Measurements from ENCODE around the gene TECPR1. TPM values are rescaled to one million over a fixed set of nuclear protein-coding genes. Genes with fewer than 3 reads are reported as not detected.

TECPR1 gene
- total and polyA plus RNA-seq, 3 donors from 2014 or later = 13.5 to 24.6 (median 18.5) TPM

DNA sequence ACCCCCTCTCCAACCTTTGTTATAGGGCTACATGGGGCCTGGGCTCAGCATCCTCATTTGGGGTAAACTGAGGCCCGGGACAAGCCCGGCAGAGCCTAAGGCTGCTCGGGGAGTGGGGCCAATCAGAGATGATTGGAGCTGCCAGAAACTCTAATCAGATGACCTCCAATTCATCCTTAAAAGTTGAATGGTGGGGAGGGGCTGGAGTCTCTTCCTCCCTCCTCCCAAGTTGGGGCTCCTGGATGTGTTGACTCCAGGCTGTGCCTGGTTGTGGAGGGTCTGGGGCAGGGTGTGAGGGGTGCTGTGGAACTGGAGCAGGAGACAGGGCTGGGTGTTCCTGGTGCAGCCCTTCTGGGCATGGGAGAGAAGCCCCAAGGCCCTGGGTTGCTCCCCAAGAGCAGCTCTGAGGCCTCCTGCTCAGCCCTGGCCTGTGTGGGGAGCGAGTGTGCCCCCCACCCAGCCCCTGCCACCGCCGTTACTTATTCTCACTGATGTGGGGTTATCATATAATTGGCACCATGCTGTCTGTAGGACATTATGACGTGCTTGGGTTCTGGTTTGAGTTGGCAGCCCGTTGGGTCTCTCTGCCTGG is 38.6 kb downstream of the TECPR1 start:
- 90 to 94% methylated on average over 3 to 8 of the region's 8 CpGs for WGBS, 2 donors
- TF ChIP-seq, protein P1, sequence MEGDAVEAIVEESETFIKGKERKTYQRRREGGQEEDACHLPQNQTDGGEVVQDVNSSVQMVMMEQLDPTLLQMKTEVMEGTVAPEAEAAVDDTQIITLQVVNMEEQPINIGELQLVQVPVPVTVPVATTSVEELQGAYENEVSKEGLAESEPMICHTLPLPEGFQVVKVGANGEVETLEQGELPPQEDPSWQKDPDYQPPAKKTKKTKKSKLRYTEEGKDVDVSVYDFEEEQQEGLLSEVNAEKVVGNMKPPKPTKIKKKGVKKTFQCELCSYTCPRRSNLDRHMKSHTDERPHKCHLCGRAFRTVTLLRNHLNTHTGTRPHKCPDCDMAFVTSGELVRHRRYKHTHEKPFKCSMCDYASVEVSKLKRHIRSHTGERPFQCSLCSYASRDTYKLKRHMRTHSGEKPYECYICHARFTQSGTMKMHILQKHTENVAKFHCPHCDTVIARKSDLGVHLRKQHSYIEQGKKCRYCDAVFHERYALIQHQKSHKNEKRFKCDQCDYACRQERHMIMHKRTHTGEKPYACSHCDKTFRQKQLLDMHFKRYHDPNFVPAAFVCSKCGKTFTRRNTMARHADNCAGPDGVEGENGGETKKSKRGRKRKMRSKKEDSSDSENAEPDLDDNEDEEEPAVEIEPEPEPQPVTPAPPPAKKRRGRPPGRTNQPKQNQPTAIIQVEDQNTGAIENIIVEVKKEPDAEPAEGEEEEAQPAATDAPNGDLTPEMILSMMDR (IDR thresholded peaks at IDR 0.05) = no peak
- no peak for TF ChIP-seq POLR2A (IDR thresholded peaks at IDR 0.05)
- no peaks in the 10 kb centered on the region for H3K4me1 ChIP-seq
- H3K36me3 ChIP-seq (ENCODE audit: low read depth, missing control alignments) = no peaks in the 10 kb centered on the region
- DNase-seq = no peak
- intact Hi-C loops (cut with DNase I; ENCODE audit: low total_unique reads) = no loop called here
- H3K27me3 ChIP-seq = no peaks in the 10 kb centered on the region
- no peak overlapping the region for H3K4me3 ChIP-seq
- no peaks in the 10 kb centered on the region for H3K9me3 ChIP-seq
- H3K27ac ChIP-seq = no peak overlapping the region

DNA sequence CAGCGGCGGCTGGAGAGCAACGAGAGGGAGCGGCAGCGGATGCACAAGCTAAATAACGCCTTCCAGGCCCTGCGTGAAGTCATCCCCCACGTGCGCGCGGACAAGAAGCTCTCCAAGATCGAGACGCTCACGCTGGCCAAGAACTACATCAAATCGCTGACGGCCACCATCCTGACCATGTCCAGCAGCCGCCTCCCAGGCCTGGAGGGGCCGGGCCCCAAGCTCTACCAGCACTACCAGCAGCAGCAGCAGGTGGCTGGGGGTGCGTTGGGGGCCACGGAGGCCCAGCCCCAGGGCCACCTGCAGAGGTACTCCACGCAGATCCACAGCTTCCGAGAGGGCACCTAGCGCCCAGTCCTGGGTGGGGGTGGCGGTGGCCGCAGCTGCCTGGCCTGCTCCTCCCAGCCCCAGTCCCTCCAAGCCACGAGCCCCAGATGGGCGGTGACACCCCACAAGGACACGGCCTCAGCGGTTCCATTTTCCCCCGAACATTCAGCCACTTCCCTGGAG is 39.4 kb downstream of the TECPR1 start:
- no peaks in the 10 kb centered on the region for H3K4me1 ChIP-seq
- no peak for DNase-seq
- TF ChIP-seq POLR2A (IDR thresholded peaks at IDR 0.05) = no peak
- TF ChIP-seq, protein P1 (IDR thresholded peaks at IDR 0.05) = no peak
- H3K27ac ChIP-seq = no peak overlapping the region
- 92 to 98% methylated on average over 10 to 30 of the region's 30 CpGs for WGBS, 2 donors
- H3K9me3 ChIP-seq = no peaks in the 10 kb centered on the region
- intact Hi-C loops (cut with DNase I; ENCODE audit: low total_unique reads) = no loop called here
- H3K36me3 ChIP-seq (ENCODE audit: low read depth, missing control alignments) = no peaks in the 10 kb centered on the region
- H3K4me3 ChIP-seq = no peak overlapping the region
- H3K27me3 ChIP-seq = no peaks in the 10 kb centered on the region

DNA sequence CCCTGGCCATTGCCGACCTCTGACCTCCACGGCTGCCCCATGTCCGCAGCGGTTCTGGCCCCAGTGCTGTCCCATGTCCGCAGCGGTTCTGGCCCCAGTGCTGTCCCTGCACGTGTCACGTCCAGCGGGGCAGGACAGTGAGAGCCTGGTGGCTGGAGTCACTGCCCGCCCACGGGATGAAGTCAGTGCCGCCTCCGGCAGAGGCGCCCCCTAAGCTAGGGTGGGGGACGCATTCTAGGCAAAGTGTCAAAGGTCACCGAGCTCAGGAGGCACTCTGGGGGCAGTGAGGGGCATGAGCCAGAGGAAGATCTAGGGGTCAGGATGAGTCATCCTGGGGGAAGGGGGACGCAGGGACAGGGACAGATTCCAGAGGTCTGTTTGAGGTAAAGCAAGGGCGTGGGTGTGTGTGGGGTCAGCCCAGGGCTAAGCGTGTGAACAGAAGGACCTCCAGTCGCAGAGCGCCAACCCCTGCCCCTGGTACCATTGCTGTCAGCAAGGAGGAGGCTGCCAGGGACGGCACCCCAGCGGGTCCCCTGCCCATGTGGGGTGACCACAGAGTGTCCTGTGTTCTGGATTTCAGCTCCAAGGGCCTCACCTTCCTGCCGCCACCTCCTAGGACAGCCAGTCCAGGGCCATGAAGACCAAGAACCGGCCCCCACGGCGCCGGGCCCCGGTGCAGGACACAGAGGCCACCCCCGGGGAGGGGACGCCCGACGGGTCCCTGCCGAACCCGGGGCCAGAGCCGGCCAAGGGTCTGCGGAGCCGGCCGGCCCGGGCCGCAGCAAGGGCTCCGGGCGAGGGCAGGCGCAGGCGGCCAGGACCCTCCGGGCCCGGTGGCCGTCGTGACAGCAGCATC is 40.1 kb downstream of the TECPR1 start:
- DNase-seq = no peak
- TF ChIP-seq POLR2A (IDR thresholded peaks at IDR 0.05) = no peak
- TF ChIP-seq, protein P1 (IDR thresholded peaks at IDR 0.05) = no peak
- intact Hi-C loops (cut with DNase I; ENCODE audit: low total_unique reads) = no loop called here
- H3K9me3 ChIP-seq = no peaks in the 10 kb centered on the region
- no peaks in the 10 kb centered on the region for H3K4me1 ChIP-seq
- 67 to 79% methylated on average over 16 to 49 of the region's 49 CpGs for WGBS, 2 donors
- H3K27me3 ChIP-seq = no peaks in the 10 kb centered on the region
- no peak overlapping the region for H3K27ac ChIP-seq
- H3K4me3 ChIP-seq = peak overlapping the region in 1 of 2 donors; percentile 31
- H3K36me3 ChIP-seq (ENCODE audit: low read depth, missing control alignments) = no peaks in the 10 kb centered on the region

DNA sequence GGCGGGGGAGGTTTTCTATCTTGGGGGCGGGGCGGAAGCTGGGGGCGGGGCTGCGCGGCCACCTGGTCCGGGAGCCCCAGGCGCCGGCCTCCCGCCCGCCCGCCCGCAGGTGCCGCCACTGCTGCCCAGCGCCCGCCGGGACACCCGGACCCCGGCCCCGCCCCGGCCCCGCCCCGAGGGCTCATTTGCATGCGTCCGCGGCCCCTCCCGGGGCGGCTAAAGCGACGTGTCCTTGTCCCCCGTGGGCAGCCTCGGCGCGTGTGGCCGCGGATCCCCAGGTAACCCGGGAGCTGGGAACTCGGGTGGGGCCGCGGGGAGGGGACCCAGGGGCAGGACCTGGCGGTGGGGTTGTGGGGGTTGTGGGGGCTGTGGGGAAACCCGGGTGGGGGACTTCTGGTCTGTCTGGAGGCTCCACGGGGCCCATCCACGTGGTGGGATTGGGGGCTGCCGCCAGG is 40.8 kb downstream of the TECPR1 start, which contains the start of gene BHLHA15:
Gene BHLHA15 (plus strand): TSS at position 219 of the 455 bp plus-strand sequence. CDS start 871 bp downstream, outside the sequence.
- TF ChIP-seq POLR2A (IDR thresholded peaks at IDR 0.05) = no peak
- TF ChIP-seq, protein P1 (IDR thresholded peaks at IDR 0.05) = no peak
- H3K9me3 ChIP-seq = no peaks in the 10 kb centered on the region
- H3K4me1 ChIP-seq = no peaks in the 10 kb centered on the region
- no peaks in the 10 kb centered on the region for H3K27me3 ChIP-seq
- 2% methylated on average over 18 of the region's 45 CpGs; no CpG with 5 or more reads in 1 of the 2 donors for WGBS, 2 donors
- no peak within 1 kb of the TSS for H3K27ac ChIP-seq
- DNase-seq = no peak
- peak within 1 kb of the TSS; percentile 19 to 31 for H3K4me3 ChIP-seq
- intact Hi-C loops (cut with DNase I; ENCODE audit: low total_unique reads) = no loop called here
- no peaks in the 10 kb centered on the region for H3K36me3 ChIP-seq (ENCODE audit: low read depth, missing control alignments)

Data from testis (tissue), 3 donors.